Measurements from ENCODE around the gene PHF14.
"Not testable (repeated sequence)": the region's sequence is repeated elsewhere in the genome, so short reads cannot be mapped to it uniquely, and the experiment has no call there.

Gene PHF14

GRCh38 chr7:10973061-10973941, at the start of gene PHF14:
PHF14 (plus strand) TSS chr7:10973872; CDS start chr7:10974324, 452 bp downstream.
- DNase-seq, result peak; percentile 98

GRCh38 chr7:10924370-10924769, 49.3 kb upstream of the PHF14 start:
- no peak for DNase-seq

- not testable (repeated sequence) for DNase-seq
Observed at GRCh38 chr7:10928203-10928602, 45.5 kb upstream of the PHF14 start.

- DNase-seq, result no peak
Observed at GRCh38 chr7:10930551-10930950, 43.1 kb upstream of the PHF14 start.

GRCh38 chr7:10931161-10931560, 42.5 kb upstream of the PHF14 start:
- DNase-seq, result no peak

- no peak for DNase-seq
Observed at GRCh38 chr7:10934292-10934691, 39.4 kb upstream of the PHF14 start.

- DNase-seq, result no peak
Observed at GRCh38 chr7:10939237-10939910, 34.3 kb upstream of the PHF14 start.

- DNase-seq, result peak; percentile 89
Observed at GRCh38 chr7:10939911-10940703, 33.6 kb upstream of the PHF14 start.

GRCh38 chr7:10940704-10941355, 32.8 kb upstream of the PHF14 start:
- peak; percentile 46 for DNase-seq

GRCh38 chr7:10950494-10950893, 23.2 kb upstream of the PHF14 start:
- no peak for DNase-seq

- not testable (repeated sequence) for DNase-seq
Observed at GRCh38 chr7:10950974-10951578, 22.6 kb upstream of the PHF14 start.

GRCh38 chr7:10952588-10952987, 21.1 kb upstream of the PHF14 start:
- no peak for DNase-seq

GRCh38 chr7:10953078-10953750, 20.5 kb upstream of the PHF14 start:
- DNase-seq, result not testable (repeated sequence)

- no peak for DNase-seq
Observed at GRCh38 chr7:10956528-10956927, 17.1 kb upstream of the PHF14 start.

- DNase-seq, result not testable (repeated sequence)
Observed at GRCh38 chr7:10960242-10960641, 13.4 kb upstream of the PHF14 start.

- not testable (repeated sequence) for DNase-seq
Observed at GRCh38 chr7:10965016-10965415, 8.7 kb upstream of the PHF14 start.

- DNase-seq, result no peak
Observed at GRCh38 chr7:10972174-10972573, 1.5 kb upstream of the PHF14 start.

GRCh38 chr7:10973942-10974911, 555 bp downstream of the PHF14 start:
- DNase-seq, result peak; percentile 5

- no peak for DNase-seq
Observed at GRCh38 chr7:10977113-10977512, 3.4 kb downstream of the PHF14 start.

- DNase-seq, result no peak
Observed at GRCh38 chr7:10981317-10981716, 7.6 kb downstream of the PHF14 start.

Data from NCI-H2029 (cell line).